K562 (cell line): Measurements from ENCODE around the gene NSF.

Experiments
- GATA2 ChIP-seq: sonication (generic); formaldehyde crosslinking; IDR thresholded peaks from 2 replicates; pipeline ENCODE4 v1.4.0; 2020; ENCODE audit warnings: mild to moderate bottlenecking, missing genetic modification reagents
- NRF1 ChIP-seq, 2 experiments: fragments of 450-650 bp; IDR thresholded peaks in 1 of 2; conservative IDR thresholded peaks in 1 of 2; 2 replicates each; pipeline ENCODE4 v1.6.1; 2014; ENCODE audit warnings: mild to moderate bottlenecking in 2 of 2
- SP1 ChIP-seq: sonication (generic); formaldehyde crosslinking; IDR thresholded peaks from 2 replicates; pipeline ENCODE4 v1.8.1; 2022; ENCODE audit warnings: mild to moderate bottlenecking, missing genetic modification reagents
- TCF7 ChIP-seq: sonication (generic); IDR thresholded peaks from 2 replicates; pipeline ENCODE4 v1.6.1; 2016; ENCODE audit warnings: antibody characterized with exemption, borderline replicate concordance
- ZNF280A ChIP-seq: fragments of 450-650 bp; IDR thresholded peaks from 2 replicates; pipeline ENCODE4 v1.6.1; 2018; ENCODE audit warnings: mild to moderate bottlenecking, low read depth; ENCODE audit not compliant: partially characterized antibody
- TF ChIP-seq, protein P1 (sequence below): fragments of 250-450 bp; sonication (Bioruptor Pico); IDR thresholded peaks from 2 replicates; pipeline ENCODE4 v1.5.0; 2021

GRCh38 chr17:46738544-46738943, 148.1 kb downstream of the NSF start:
- no peak for TF ChIP-seq TCF7
- TF ChIP-seq, protein P1, sequence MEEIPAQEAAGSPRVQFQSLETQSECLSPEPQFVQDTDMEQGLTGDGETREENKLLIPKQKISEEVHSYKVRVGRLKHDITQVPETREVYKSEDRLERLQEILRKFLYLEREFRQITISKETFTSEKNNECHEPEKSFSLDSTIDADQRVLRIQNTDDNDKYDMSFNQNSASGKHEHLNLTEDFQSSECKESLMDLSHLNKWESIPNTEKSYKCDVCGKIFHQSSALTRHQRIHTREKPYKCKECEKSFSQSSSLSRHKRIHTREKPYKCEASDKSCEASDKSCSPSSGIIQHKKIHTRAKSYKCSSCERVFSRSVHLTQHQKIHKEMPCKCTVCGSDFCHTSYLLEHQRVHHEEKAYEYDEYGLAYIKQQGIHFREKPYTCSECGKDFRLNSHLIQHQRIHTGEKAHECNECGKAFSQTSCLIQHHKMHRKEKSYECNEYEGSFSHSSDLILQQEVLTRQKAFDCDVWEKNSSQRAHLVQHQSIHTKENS (CRISPR knock-in tag), result no peak
- no peak for TF ChIP-seq GATA2 (CRISPR knock-in tag)
- no peak for TF ChIP-seq SP1
- TF ChIP-seq ZNF280A, result no peak
- TF ChIP-seq NRF1 (conservative IDR thresholded peaks at IDR 0.05 in 1 of 2, IDR thresholded peaks at IDR 0.05 in 1 of 2), result no peak
